Testis (tissue), 2 donors: Measurements from ENCODE around the gene ENTR1.

Experiments used
- CTCF ChIP-seq, 3 experiments: fragments of 450-650 bp in 2 of 3; fragments of 200-600 bp in 1 of 3; sonication (generic) in 1 of 3; IDR thresholded peaks; one replicate each; pipeline ENCODE4 v1.5.1; 2016 to 2019; ENCODE audit warnings: antibody characterized with exemption in 3 of 3, mild to moderate bottlenecking in 2 of 3, moderate library complexity in 1 of 3
- POLR2A ChIP-seq: fragments of 450-650 bp; IDR thresholded peaks from one replicate; pipeline ENCODE4 v1.6.1; 2017; ENCODE audit warnings: antibody characterized with exemption, mild to moderate bottlenecking, moderate library complexity

GRCh38 chr9:136448655-136449054, 38.2 kb upstream of the ENTR1 start:
- TF ChIP-seq CTCF (IDR thresholded peaks at IDR 0.05) (no peak), POLR2A (no peak)
